OCI-LY7 (cell line): ENCODE measurements around the gene RIMBP2. TPM values are rescaled to one million over a fixed set of nuclear protein-coding genes. Genes with fewer than 3 reads are reported as not detected.

Source experiments
- BruUV-seq: library from RNA; stranded (reverse); fragments of 400-500 nt; replicated peaks from 2 replicates; lab custom pipeline; 2021; lab: Mats Ljungman, UMichigan
- CTCF ChIA-PET: fragments of 300-600 bp; sonication (Branson Sonifier 250); formaldehyde crosslinking; loops from one replicate; lab custom pipeline; 2022; ENCODE audit warnings: antibody characterized with exemption; ENCODE audit not compliant: unreplicated experiment; lab: Charles Lee
- POLR2A ChIA-PET: fragments of 300-600 bp; sonication (Branson Sonifier 250); formaldehyde crosslinking; loops from one replicate; lab custom pipeline; 2022; ENCODE audit warnings: antibody characterized with exemption; lab: Charles Lee
- DNase-seq: peaks from one replicate; pipeline ENCODE4 v3.0.0-alpha.2; 2015; ENCODE audit warnings: low spot score
- H2AFZ ChIP-seq: fragments of 200-600 bp; sonication (generic), shearing (Covaris generic); 2 replicates; pipeline ENCODE4 v1.6.1; 2014; ENCODE audit warnings: mild to moderate bottlenecking, antibody characterized with exemption, low read length, moderate library complexity
- H3K27ac ChIP-seq: fragments of 200-600 bp; sonication (generic); 2 replicates; pipeline ENCODE4 v1.5.1; 2014; ENCODE audit warnings: mixed run types, low read depth, mild to moderate bottlenecking, moderate library complexity, low read length, inconsistent platforms; ENCODE audit not compliant: poor library complexity, severe bottlenecking
- H3K36me3 ChIP-seq: fragments of 200-600 bp; sonication (generic); 2 replicates; pipeline ENCODE4 v1.6.1; 2014; ENCODE audit warnings: mild to moderate bottlenecking, antibody characterized with exemption, low read length, moderate library complexity, mixed read lengths; ENCODE audit not compliant: insufficient read depth
- H3K4me1 ChIP-seq: fragments of 200-600 bp; sonication (generic); 2 replicates; pipeline ENCODE4 v1.5.1; 2014; ENCODE audit warnings: mild to moderate bottlenecking, low read length; ENCODE audit not compliant: insufficient read depth, poor library complexity, severe bottlenecking
- H3K4me2 ChIP-seq: fragments of 200-600 bp; sonication (generic); 2 replicates; pipeline ENCODE4 v1.6.1; 2014; ENCODE audit warnings: mild to moderate bottlenecking, low read length
- H3K4me3 ChIP-seq: fragments of 200-600 bp; sonication (generic); 2 replicates; pipeline ENCODE4 v1.5.1; 2014; ENCODE audit warnings: mild to moderate bottlenecking, low read depth, low read length; ENCODE audit not compliant: poor library complexity, severe bottlenecking
- H3K79me2 ChIP-seq: fragments of 200-600 bp; sonication (generic); 2 replicates; pipeline ENCODE4 v1.6.1; 2016; ENCODE audit warnings: low read depth, mild to moderate bottlenecking, low read length, moderate library complexity, mixed read lengths; ENCODE audit not compliant: insufficient read depth
- H3K9me2 ChIP-seq: fragments of 200-600 bp; sonication (generic); 2 replicates; pipeline ENCODE4 v1.6.1; 2016; ENCODE audit warnings: mild to moderate bottlenecking, low read length, mixed read lengths; ENCODE audit not compliant: insufficient read depth
- H3K9me3 ChIP-seq: fragments of 200-600 bp; sonication (generic); 2 replicates; pipeline ENCODE4 v1.6.1; 2014; ENCODE audit warnings: mild to moderate bottlenecking, mixed run types, low read length, mixed read lengths
- H4K20me1 ChIP-seq: fragments of 200-600 bp; sonication (generic); 2 replicates; pipeline ENCODE4 v1.6.1; 2014; ENCODE audit warnings: mild to moderate bottlenecking, antibody characterized with exemption, low read length, moderate library complexity, mixed read lengths; ENCODE audit not compliant: insufficient read depth
- CTCF ChIP-seq: fragments of 200-600 bp; sonication (generic); conservative IDR thresholded peaks from 2 replicates; pipeline ENCODE4 v1.5.1; 2014; ENCODE audit warnings: mild to moderate bottlenecking, antibody characterized with exemption, low read length, moderate library complexity, mixed read lengths
- EZH2phosphoT487 ChIP-seq: fragments of 200-600 bp; sonication (generic); IDR thresholded peaks from 2 replicates; pipeline ENCODE4 v1.6.1; 2018; ENCODE audit warnings: low read depth, borderline replicate concordance, mild to moderate bottlenecking, mixed run types, antibody characterized with exemption, low read length, moderate library complexity, mixed read lengths
- intact Hi-C: fragments of 100-400 bp; cut with micrococcal nuclease; formaldehyde crosslinking; loops from one replicate; pipeline ENCODE4 v1.10.0; 2022; ENCODE audit not compliant: unreplicated experiment
- total RNA-seq, 2 experiments: library from RNA; depleted of rRNA in 1 of 2; stranded (reverse); fragments of >200 nt in 1 of 2; shearing (Covaris generic) in 1 of 2; gene quantifications; 2 replicates each; pipeline ENCODE4 v1.2.3, GENCODE V29; 2014 to 2022

RIMBP2 gene
- total RNA-seq, 2 experiments from 2014 or later = not detected

- CTCF ChIA-PET = no interaction called here
Measured at GRCh38 chr12:130498589-130499385, 217.3 kb downstream of the RIMBP2 start.

DNA sequence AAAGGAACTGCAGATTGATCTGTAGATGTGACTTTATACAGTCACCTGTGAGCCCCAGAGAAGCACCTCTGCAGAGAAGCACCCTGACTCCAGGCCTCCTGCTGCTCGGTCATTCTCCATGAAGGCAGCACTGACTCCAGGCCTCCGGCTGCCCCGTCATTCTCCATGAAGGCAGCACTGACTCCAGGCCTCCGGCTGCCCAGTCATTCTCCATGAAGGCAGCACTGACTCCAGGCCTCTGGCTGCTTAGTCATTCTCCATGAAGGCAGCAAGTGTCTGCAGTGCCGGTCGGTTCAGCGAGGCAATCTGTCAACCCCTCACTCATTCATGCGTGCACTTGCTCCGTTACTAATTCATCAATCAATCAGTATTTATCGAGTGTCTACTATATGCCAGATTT is 218.1 kb downstream of the RIMBP2 start:
- H3K27ac ChIP-seq = no peak overlapping the region
- DNase-seq = no peak
- no TSS peak for BruUV-seq
- intact Hi-C loops = no loop called here
- POLR2A ChIA-PET = no interaction called here
- H3K4me1 ChIP-seq = no peaks in the 10 kb centered on the region
- no peaks in the 10 kb centered on the region for H4K20me1 ChIP-seq
- H3K4me3 ChIP-seq = no peak overlapping the region
- H3K4me2 ChIP-seq = no peak overlapping the region
- H3K9me3 ChIP-seq = no peaks in the 10 kb centered on the region
- H3K36me3 ChIP-seq = no peaks in the 10 kb centered on the region
- TF ChIP-seq CTCF = no peak
- no peak for TF ChIP-seq EZH2phosphoT487
- CTCF ChIA-PET = no interaction called here
- H2AFZ ChIP-seq = no peak overlapping the region
- H3K79me2 ChIP-seq = no peaks in the 10 kb centered on the region
- H3K9me2 ChIP-seq = no peaks in the 10 kb centered on the region

More at GRCh38 chr12:130498589-130499385, 217.3 kb downstream of the RIMBP2 start:
- TF ChIP-seq EZH2phosphoT487 (no peak), CTCF (no peak)
- H3K4me3 ChIP-seq = no peak overlapping the region
- intact Hi-C loops = no loop called here
- DNase-seq = no peak
- H3K36me3 ChIP-seq = no peaks in the 10 kb centered on the region
- no TSS peak for BruUV-seq
- H3K9me2 ChIP-seq = no peaks in the 10 kb centered on the region
- no peaks in the 10 kb centered on the region for H4K20me1 ChIP-seq
- no peak overlapping the region for H2AFZ ChIP-seq
- no peaks in the 10 kb centered on the region for H3K4me1 ChIP-seq
- no peaks in the 10 kb centered on the region for H3K79me2 ChIP-seq
- POLR2A ChIA-PET = no interaction called here
- H3K9me3 ChIP-seq = no peaks in the 10 kb centered on the region
- H3K27ac ChIP-seq = no peak overlapping the region
- H3K4me2 ChIP-seq = no peak overlapping the region

- Histone ChIP-seq H3K9me2 (no peaks in the 10 kb centered on the region), H3K4me3 (no peak overlapping the region), H3K79me2 (no peaks in the 10 kb centered on the region), H4K20me1 (no peaks in the 10 kb centered on the region), H3K27ac (no peak overlapping the region), H2AFZ (no peak overlapping the region), H3K4me1 (no peaks in the 10 kb centered on the region), H3K4me2 (no peak overlapping the region), H3K9me3 (no peaks in the 10 kb centered on the region), H3K36me3 (no peaks in the 10 kb centered on the region)
- intact Hi-C loops = no loop called here
- ChIA-PET POLR2A (no interaction called here), CTCF (no interaction called here)
- no TSS peak for BruUV-seq
- TF ChIP-seq CTCF (no peak), EZH2phosphoT487 (no peak)
- no peak for DNase-seq
Measured at GRCh38 chr12:130497321-130497720, 218.8 kb downstream of the RIMBP2 start.
